Measurements from ENCODE around the gene UBE2R2.

Gene UBE2R2

GRCh38 chr9:33893861-33894260 is 76.9 kb downstream of the UBE2R2 start:
- H3K27ac ChIP-seq: no peak overlapping the region
- no peak for TF ChIP-seq CTCF (conservative IDR thresholded peaks at IDR 0.05)
- TF ChIP-seq ZFX (IDR thresholded peaks at IDR 0.05): no peak

- TF ChIP-seq ZFX (IDR thresholded peaks at IDR 0.05) (no peak), CTCF (conservative IDR thresholded peaks at IDR 0.05) (no peak)
- H3K27ac ChIP-seq: no peak overlapping the region
Observed at GRCh38 chr9:33894316-33894715, 77.4 kb downstream of the UBE2R2 start.

- H3K27ac ChIP-seq: no peak overlapping the region
- TF ChIP-seq ZFX (IDR thresholded peaks at IDR 0.05) (no peak), CTCF (conservative IDR thresholded peaks at IDR 0.05) (no peak)
Observed at GRCh38 chr9:33903157-33903780, 86.3 kb downstream of the UBE2R2 start.

GRCh38 chr9:33905137-33905536 is 88.2 kb downstream of the UBE2R2 start:
- H3K27ac ChIP-seq: no peak overlapping the region
- TF ChIP-seq CTCF (conservative IDR thresholded peaks at IDR 0.05) (no peak), ZFX (IDR thresholded peaks at IDR 0.05) (no peak)

- no peak overlapping the region for H3K27ac ChIP-seq
- TF ChIP-seq CTCF (conservative IDR thresholded peaks at IDR 0.05): no peak
- TF ChIP-seq ZFX (IDR thresholded peaks at IDR 0.05): no peak
Observed at GRCh38 chr9:33906769-33907168, 89.8 kb downstream of the UBE2R2 start.

- no peak overlapping the region for H3K27ac ChIP-seq
- TF ChIP-seq CTCF (conservative IDR thresholded peaks at IDR 0.05) (no peak), ZFX (IDR thresholded peaks at IDR 0.05) (no peak)
Observed at GRCh38 chr9:33907347-33907746, 90.4 kb downstream of the UBE2R2 start.

GRCh38 chr9:33908114-33908513 is 91.2 kb downstream of the UBE2R2 start:
- TF ChIP-seq CTCF (conservative IDR thresholded peaks at IDR 0.05): no peak
- no peak for TF ChIP-seq ZFX (IDR thresholded peaks at IDR 0.05)
- no peak overlapping the region for H3K27ac ChIP-seq

Data from C4-2B (cell line).